Retinal pigment epithelial cell (primary cell): ENCODE results near the gene EXOSC7.

Experiments used
- DNase-seq: peaks from one replicate; pipeline ENCODE4 v3.0.0-alpha.2; 2010; ENCODE audit warnings: low read depth
- H3K4me3 ChIP-seq: 2 replicates; pipeline ENCODE4 v1.5.1; 2011; ENCODE audit warnings: mild to moderate bottlenecking, low read length, control low read depth, moderate library complexity
- CTCF ChIP-seq: conservative IDR thresholded peaks from 2 replicates; pipeline ENCODE4 v1.5.1; 2011; ENCODE audit warnings: low read depth, low read length, control low read depth, inconsistent platforms

Gene EXOSC7

DNA sequence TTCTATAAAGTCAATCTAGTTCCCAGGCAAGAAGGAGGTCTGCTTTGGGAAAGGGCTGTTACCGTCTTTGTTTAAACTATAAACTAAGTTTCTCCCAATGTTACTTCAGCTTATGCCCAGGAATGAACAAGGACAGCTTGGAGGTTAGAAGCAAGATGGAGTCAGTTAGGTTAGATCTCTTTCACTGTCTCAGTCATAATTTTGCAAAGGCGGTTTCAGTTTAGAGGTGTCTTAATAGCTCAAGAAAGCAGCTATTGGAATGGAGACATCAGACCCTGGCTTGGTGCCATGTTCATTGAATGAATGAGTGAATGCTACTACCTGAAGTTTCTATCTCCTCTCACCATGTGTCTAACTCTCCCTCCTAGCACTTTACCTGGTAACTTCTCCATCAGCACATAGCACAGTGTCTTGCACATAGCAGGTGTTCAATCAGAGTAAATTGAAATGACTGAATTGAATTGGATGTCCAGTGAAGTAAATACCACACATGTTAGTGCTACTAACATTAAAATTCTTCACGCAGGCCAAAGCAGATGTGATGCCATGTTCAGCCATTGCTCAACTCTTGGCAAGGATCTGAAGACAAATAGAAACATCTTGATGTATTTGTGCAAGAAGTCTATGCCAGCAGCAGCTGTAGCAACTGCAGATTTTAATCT is 78.3 kb downstream of the EXOSC7 start:
- no peak for DNase-seq
- H3K4me3 ChIP-seq: no peak overlapping the region
- TF ChIP-seq CTCF: no peak

- DNase-seq: no peak
- TF ChIP-seq CTCF: no peak
- H3K4me3 ChIP-seq: no peak overlapping the region
These were observed 79.0 kb downstream of the EXOSC7 start for GRCh38 chr3:45055032-45055410.

GRCh38 chr3:45055411-45056143 is 79.5 kb downstream of the EXOSC7 start:
- no peak for TF ChIP-seq CTCF
- DNase-seq: no peak
- H3K4me3 ChIP-seq: no peak overlapping the region

- no peak for TF ChIP-seq CTCF
- DNase-seq: no peak
- no peak overlapping the region for H3K4me3 ChIP-seq
These were observed 80.7 kb downstream of the EXOSC7 start for GRCh38 chr3:45056608-45057301.

GRCh38 chr3:45057557-45057956 is 81.5 kb downstream of the EXOSC7 start:
- DNase-seq: no peak
- TF ChIP-seq CTCF: no peak
- H3K4me3 ChIP-seq: no peak overlapping the region

- TF ChIP-seq CTCF: no peak
- DNase-seq: no peak
- no peak overlapping the region for H3K4me3 ChIP-seq
These were observed 83.1 kb downstream of the EXOSC7 start for GRCh38 chr3:45059132-45059531.
